ENCODE results near the gene NARF. TPM values are rescaled to one million over a fixed set of nuclear protein-coding genes. Genes with fewer than 3 reads are reported as not detected.

The NARF gene
- polyA plus RNA-seq, 2 of the 4 experiments (the other 2 are of a cell fraction), result 51.2 to 89.6 TPM

GRCh38 chr17:82494236-82495055 lies 35.9 kb downstream of the NARF start:
- Histone ChIP-seq H3K9me3 (no peaks in the 10 kb centered on the region), H3K4me1 (peaks cover 33% of the 10 kb centered on the region), H3K4me2 (peak overlapping the region; percentile 47), H3K4me3 (peak overlapping the region; percentile 26; the same call in 1 of the 3 replicates), H3K27ac (peak overlapping the region in 1 of 2 experiments; percentile 72; a peak in 3 of 6 replicates)
- CTCF ChIA-PET, result interaction anchor here (0.6 to 5.0 kb wide), 27 partner anchors 10 to 174 kb away, joined by 3 to 31 read pairs (median 4); no protein-coding TSS in a partner anchor
- ATAC-seq, result peak; percentile 81 to 91
- WGBS (ENCODE audit: missing lambda C conversion rate), result 1% methylated on average over 17 of the region's 17 CpGs
- POLR2A ChIA-PET, result interaction anchor here (0.7 to 0.9 kb wide), 2 partner anchors 10 to 25 kb away, joined by 4 to 7 read pairs; partner anchors contain the start of gene FOXK2
- DNase-seq (ENCODE audit: low read depth in 1 of 2, low spot score in 1 of 2), result peak; percentile 98 to 100
- peak; percentile 100 for FAIRE-seq
- 0 out of 2 replicates have a peak, but pooled peaks have one; percentile 4 for TF ChIP-seq TFCP2L1 (CRISPR knock-in tag; IDR thresholded peaks at IDR 0.05)
- peak; percentile 97 for TF ChIP-seq HMGXB4 (CRISPR knock-in tag; IDR thresholded peaks at IDR 0.05; ENCODE audit: borderline replicate concordance)
- TF ChIP-seq BHLHE40 (IDR thresholded peaks at IDR 0.05; ENCODE audit: low read depth, low read length), result peak; percentile 48
- TF ChIP-seq HOXB13 (CRISPR knock-in tag; IDR thresholded peaks at IDR 0.05; ENCODE audit: low read depth), result peak; percentile 65; the same call in 1 of the 2 replicates
- TF ChIP-seq NPAS2 (CRISPR knock-in tag; IDR thresholded peaks at IDR 0.05; ENCODE audit: borderline replicate concordance), result no peak
- TF ChIP-seq EHF (CRISPR knock-in tag; IDR thresholded peaks at IDR 0.05), result no peak
- TF ChIP-seq FOSB (CRISPR knock-in tag; IDR thresholded peaks at IDR 0.05), result peak; percentile 46
- peak; percentile 98 for TF ChIP-seq CTCF (IDR thresholded peaks at IDR 0.05)
- TF ChIP-seq REST (IDR thresholded peaks at IDR 0.05), result no peak
- TF ChIP-seq KDM1A (IDR thresholded peaks at IDR 0.05; ENCODE audit: low read depth), result peak; percentile 90
- TF ChIP-seq NR3C1 (IDR thresholded peaks at IDR 0.05), result no peak
- TF ChIP-seq EP300 (IDR thresholded peaks at IDR 0.05), result no peak
- TF ChIP-seq RFX5 (IDR thresholded peaks at IDR 0.05), result no peak; the same call in 1 of the 2 replicates
- TF ChIP-seq PBX3 (IDR thresholded peaks at IDR 0.05), result 0 out of 2 replicates have a peak, but pooled peaks have one; percentile 47
- TF ChIP-seq KDM5A (IDR thresholded peaks at IDR 0.05), result no peak
- TF ChIP-seq JUNB (IDR thresholded peaks at IDR 0.05), result no peak
- no peak for TF ChIP-seq HES2 (IDR thresholded peaks at IDR 0.05)
- no peak for TF ChIP-seq CBX8 (IDR thresholded peaks at IDR 0.05)
- TF ChIP-seq E2F6 (IDR thresholded peaks at IDR 0.05; ENCODE audit: borderline replicate concordance, low read depth), result 0 out of 2 replicates have a peak, but pooled peaks have one; percentile 40
- TF ChIP-seq RARB (CRISPR knock-in tag; IDR thresholded peaks at IDR 0.05), result peak; percentile 75; the same call in 1 of the 2 replicates
- peak in 1 of 2 experiments; percentile 66; a peak in 2 of 5 replicates for TF ChIP-seq JUN (IDR thresholded peaks at IDR 0.05)
- TF ChIP-seq CBX2 (IDR thresholded peaks at IDR 0.05; ENCODE audit: borderline replicate concordance, low read depth), result no peak
- TF ChIP-seq RAD21 (conservative IDR thresholded peaks at IDR 0.05 in 1 of 2, IDR thresholded peaks at IDR 0.05 in 1 of 2), result peak in 1 of 2 experiments; percentile 40; a peak in 4 of 5 replicates
- TF ChIP-seq GATA3 (IDR thresholded peaks at IDR 0.05; ENCODE audit: borderline replicate concordance), result peak; percentile 75; the same call in 1 of the 2 replicates
- TF ChIP-seq HOXA7 (CRISPR knock-in tag; IDR thresholded peaks at IDR 0.05), result 0 out of 2 replicates have a peak, but pooled peaks have one; percentile 34
- TF ChIP-seq ESRRA (IDR thresholded peaks at IDR 0.05; ENCODE audit: borderline replicate concordance, low read length), result no peak; the same call in 1 of the 2 replicates
- peak; percentile 48; the same call in 1 of the 2 replicates for TF ChIP-seq HOXB5 (CRISPR knock-in tag; IDR thresholded peaks at IDR 0.05)
- TF ChIP-seq CHD4 (IDR thresholded peaks at IDR 0.05; ENCODE audit: borderline replicate concordance), result peak; percentile 97; the same call in 1 of the 2 replicates
- TF ChIP-seq SREBF2 (IDR thresholded peaks at IDR 0.05), result peak; percentile 99
- TF ChIP-seq RNF2 (IDR thresholded peaks at IDR 0.05; ENCODE audit: borderline replicate concordance, low read depth), result no peak
